ENCODE results near the gene TRAF3.

TRAF3 gene

DNA sequence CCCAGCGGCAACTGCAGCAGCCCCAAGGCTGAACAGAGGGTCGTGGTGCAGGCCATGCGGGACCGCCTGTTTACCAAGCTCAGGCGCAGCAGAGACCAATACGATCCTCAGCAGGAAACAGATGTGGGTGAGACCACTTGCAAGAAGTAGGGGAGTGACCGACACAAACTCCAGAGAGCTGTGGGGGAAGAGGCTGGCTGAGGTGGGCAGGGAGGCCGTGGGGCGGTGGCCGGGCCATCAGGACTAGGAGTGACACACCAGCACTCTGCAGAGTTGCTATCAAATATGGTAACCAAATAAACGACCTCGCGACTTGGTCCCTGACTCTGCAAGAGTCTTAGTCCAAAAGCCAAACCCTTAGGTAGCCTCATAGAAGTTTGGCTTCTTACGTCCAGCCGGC lies 175.9 kb downstream of the TRAF3 start:
- TF ChIP-seq, protein P1, sequence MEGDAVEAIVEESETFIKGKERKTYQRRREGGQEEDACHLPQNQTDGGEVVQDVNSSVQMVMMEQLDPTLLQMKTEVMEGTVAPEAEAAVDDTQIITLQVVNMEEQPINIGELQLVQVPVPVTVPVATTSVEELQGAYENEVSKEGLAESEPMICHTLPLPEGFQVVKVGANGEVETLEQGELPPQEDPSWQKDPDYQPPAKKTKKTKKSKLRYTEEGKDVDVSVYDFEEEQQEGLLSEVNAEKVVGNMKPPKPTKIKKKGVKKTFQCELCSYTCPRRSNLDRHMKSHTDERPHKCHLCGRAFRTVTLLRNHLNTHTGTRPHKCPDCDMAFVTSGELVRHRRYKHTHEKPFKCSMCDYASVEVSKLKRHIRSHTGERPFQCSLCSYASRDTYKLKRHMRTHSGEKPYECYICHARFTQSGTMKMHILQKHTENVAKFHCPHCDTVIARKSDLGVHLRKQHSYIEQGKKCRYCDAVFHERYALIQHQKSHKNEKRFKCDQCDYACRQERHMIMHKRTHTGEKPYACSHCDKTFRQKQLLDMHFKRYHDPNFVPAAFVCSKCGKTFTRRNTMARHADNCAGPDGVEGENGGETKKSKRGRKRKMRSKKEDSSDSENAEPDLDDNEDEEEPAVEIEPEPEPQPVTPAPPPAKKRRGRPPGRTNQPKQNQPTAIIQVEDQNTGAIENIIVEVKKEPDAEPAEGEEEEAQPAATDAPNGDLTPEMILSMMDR (conservative IDR thresholded peaks at IDR 0.05) = no peak
- H3K27ac ChIP-seq = no peak overlapping the region

DNA sequence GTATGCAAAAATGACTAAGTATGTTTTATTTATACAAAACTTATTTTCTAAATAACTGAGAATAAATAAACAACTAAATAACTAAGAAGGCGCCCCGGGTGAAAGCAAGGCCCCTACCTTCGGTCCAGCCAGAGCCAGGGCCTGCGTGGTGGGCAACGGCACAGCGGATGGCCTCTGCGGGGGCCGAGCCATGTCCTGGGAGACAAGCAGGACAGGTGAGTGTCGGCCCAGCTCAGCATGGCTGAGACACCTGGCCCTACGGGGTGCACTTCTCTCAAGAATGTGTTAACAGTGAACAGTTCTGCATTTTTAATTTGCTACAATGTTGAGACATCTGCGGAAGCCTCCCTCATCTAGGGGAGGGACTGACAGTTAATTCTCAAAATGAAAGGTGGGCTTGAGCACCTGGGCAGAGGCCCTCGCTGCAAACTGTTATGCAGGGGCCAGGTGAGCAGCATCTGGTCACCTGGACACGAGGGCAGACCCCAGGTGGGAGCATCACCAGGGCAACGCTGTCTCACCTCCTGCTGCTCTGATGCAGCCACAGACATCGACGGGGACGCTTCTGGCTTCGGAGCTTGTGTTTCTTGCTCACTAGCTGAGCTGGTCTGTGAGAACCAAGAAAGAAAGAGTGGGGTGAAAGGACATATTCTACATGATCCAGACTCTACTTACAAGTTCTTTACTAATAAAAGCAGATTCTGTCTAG lies 177.0 kb downstream of the TRAF3 start:
- TF ChIP-seq, protein P1 (conservative IDR thresholded peaks at IDR 0.05) = no peak
- no peak overlapping the region for H3K27ac ChIP-seq

DNA sequence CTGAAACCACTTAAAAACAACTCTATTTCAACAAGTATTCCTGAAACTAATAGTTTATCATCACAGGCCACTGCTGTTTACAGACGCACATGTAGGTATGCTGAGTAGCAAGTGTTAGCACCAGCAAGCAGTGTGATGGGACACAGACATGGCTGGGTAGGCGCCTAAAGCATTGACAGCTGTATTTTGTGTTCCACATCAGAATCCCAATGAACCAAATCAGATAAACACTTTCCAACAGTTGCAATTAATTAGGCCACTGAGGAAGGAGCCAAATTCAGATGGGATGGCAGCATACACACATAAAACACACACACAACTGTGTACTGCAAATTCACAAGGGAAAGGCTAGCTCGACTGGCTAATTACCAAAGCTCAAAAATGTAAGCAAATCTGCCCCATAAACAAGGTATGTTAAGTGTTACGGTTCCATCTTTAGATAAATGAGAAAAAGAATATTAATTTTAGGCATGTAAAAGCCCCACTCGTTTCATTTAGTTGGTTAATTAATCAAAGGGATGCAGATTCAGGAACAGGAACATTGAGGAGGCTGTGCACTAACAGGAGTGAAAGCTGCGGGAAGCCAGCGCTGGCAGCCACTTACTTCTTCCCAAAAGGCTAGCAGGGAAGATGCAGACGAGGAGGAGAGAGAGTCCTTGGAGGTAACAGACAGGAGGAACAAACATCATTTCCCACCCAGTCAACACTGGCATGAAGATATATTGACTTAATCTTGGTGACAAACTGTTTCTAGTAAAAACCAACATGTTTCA lies 178.6 kb downstream of the TRAF3 start:
- TF ChIP-seq, protein P1 (conservative IDR thresholded peaks at IDR 0.05) = no peak
- peak overlapping the region; percentile 47 for H3K27ac ChIP-seq

DNA sequence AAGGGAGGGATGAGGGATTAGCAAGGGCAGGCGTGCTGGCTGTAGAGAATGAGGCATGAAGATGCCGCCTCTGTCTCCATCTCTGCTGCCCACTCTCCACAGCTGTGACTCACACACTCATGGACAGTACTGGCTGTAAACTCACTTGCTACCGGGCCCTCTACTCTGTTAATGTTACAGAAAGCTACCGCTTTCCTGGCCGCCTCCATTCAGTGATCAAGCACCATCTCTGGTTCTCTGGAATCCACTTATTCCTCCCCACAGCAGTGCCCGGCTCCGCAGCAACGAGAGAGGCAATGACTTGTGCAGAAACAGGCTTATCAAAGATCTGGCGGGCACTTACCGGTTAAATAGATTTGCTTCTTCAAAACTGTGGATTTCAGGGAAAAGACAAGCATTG lies 180.0 kb downstream of the TRAF3 start:
- TF ChIP-seq, protein P1 (conservative IDR thresholded peaks at IDR 0.05) = no peak
- no peak overlapping the region for H3K27ac ChIP-seq

DNA sequence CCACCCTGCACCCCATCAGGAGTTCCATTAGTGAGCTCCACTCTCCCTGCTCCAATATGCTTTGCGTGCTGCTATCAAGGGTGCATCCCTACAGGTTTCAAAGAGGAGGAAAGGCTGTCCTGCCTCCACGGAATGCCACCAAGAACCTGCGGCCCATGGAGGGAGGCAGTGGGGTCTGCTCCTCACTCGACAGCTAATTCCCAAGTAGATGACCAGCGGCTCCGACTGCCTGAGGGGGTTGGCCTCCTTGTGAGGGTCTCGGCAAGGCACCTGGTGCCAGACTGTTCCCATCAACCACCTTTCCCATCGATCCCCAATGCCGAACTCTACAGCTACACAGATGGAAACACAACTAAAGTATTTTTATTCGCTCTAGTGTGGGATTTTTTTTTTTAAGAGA lies 181.2 kb downstream of the TRAF3 start:
- TF ChIP-seq, protein P1 (conservative IDR thresholded peaks at IDR 0.05) = no peak

More for the DNA sequence above, 181.2 kb downstream of the TRAF3 start:
- no peak overlapping the region for H3K27ac ChIP-seq

Measured in VCaP (cell line).